Type B pancreatic cell (in vitro differentiated cells): Measurements from ENCODE around the gene SAG. TPM values are rescaled to one million over a fixed set of nuclear protein-coding genes. Genes with fewer than 3 reads are reported as not detected.

Experiments used
- DNase-seq: peaks from one replicate; pipeline ENCODE4 v3.0.0; 2021; ENCODE audit warnings: mixed read lengths; ENCODE audit not compliant: unreplicated experiment; ENCODE audit errors: extremely low spot score
- H3K27ac Mint-ChIP-seq: 2 replicates; pipeline ENCODE4 v1.8.0; 2021; ENCODE audit warnings: mild to moderate bottlenecking, mixed read lengths
- H3K27me3 Mint-ChIP-seq: 2 replicates; pipeline ENCODE4 v1.8.0; 2021; ENCODE audit warnings: mixed read lengths
- H3K36me3 Mint-ChIP-seq: 2 replicates; pipeline ENCODE4 v1.8.0; 2021; ENCODE audit warnings: mixed read lengths
- H3K4me1 Mint-ChIP-seq: one replicate; pipeline ENCODE4 v1.8.0; 2021; ENCODE audit warnings: mixed read lengths; ENCODE audit not compliant: unreplicated experiment
- H3K4me3 Mint-ChIP-seq: 2 replicates; pipeline ENCODE4 v1.8.0; 2021; ENCODE audit warnings: mild to moderate bottlenecking, mixed read lengths
- H3K9me3 Mint-ChIP-seq: 2 replicates; pipeline ENCODE4 v1.8.0; 2021; ENCODE audit warnings: mixed read lengths
- CTCF ChIP-seq: fragments of 200-600 bp; sonication (generic); conservative IDR thresholded peaks from 2 replicates; pipeline ENCODE4 v1.5.0; 2021; ENCODE audit warnings: antibody characterized with exemption, mild to moderate bottlenecking
- total RNA-seq: library from RNA; stranded (reverse); gene quantifications from 2 replicates; pipeline ENCODE4 v1.2.1, GENCODE V29; 2021; ENCODE audit warnings: low replicate concordance

SAG gene
- total RNA-seq, 1 donor from 2014 or later = 0.43 TPM

- no peaks in the 10 kb centered on the region for H3K27me3 Mint-ChIP-seq
- H3K9me3 Mint-ChIP-seq = no peaks in the 10 kb centered on the region
- H3K4me1 Mint-ChIP-seq = no peaks in the 10 kb centered on the region
- no peak overlapping the region for H3K27ac Mint-ChIP-seq
- H3K4me3 Mint-ChIP-seq = no peak overlapping the region
- H3K36me3 Mint-ChIP-seq = peaks cover 45% of the 10 kb centered on the region
- DNase-seq = no peak
- TF ChIP-seq CTCF = no peak
Observed at GRCh38 chr2:233285921-233286320, 21.7 kb upstream of the SAG start.

- no peak for TF ChIP-seq CTCF
- H3K36me3 Mint-ChIP-seq = peaks cover 41% of the 10 kb centered on the region
Observed at GRCh38 chr2:233287871-233288270, 19.7 kb upstream of the SAG start.

GRCh38 chr2:233288663-233289062, 19.0 kb upstream of the SAG start:
- no peaks in the 10 kb centered on the region for H3K27me3 Mint-ChIP-seq
- H3K27ac Mint-ChIP-seq = no peak overlapping the region
- H3K36me3 Mint-ChIP-seq = peaks cover 42% of the 10 kb centered on the region
- no peaks in the 10 kb centered on the region for H3K4me1 Mint-ChIP-seq
- no peak for TF ChIP-seq CTCF
- DNase-seq = no peak
- no peaks in the 10 kb centered on the region for H3K9me3 Mint-ChIP-seq
- H3K4me3 Mint-ChIP-seq = no peak overlapping the region

More at GRCh38 chr2:233287871-233288270, 19.7 kb upstream of the SAG start:
- H3K27me3 Mint-ChIP-seq = no peaks in the 10 kb centered on the region
- H3K27ac Mint-ChIP-seq = no peak overlapping the region
- H3K4me1 Mint-ChIP-seq = no peaks in the 10 kb centered on the region
- no peak for DNase-seq
- H3K4me3 Mint-ChIP-seq = no peak overlapping the region
- no peaks in the 10 kb centered on the region for H3K9me3 Mint-ChIP-seq

- H3K27ac Mint-ChIP-seq = peak overlapping the region; percentile 78
- no peaks in the 10 kb centered on the region for H3K4me1 Mint-ChIP-seq
- no peak overlapping the region for H3K4me3 Mint-ChIP-seq
- H3K27me3 Mint-ChIP-seq = no peaks in the 10 kb centered on the region
- peaks cover 44% of the 10 kb centered on the region for H3K36me3 Mint-ChIP-seq
- H3K9me3 Mint-ChIP-seq = no peaks in the 10 kb centered on the region
- no peak for TF ChIP-seq CTCF
- no peak for DNase-seq
Observed at GRCh38 chr2:233289648-233290047, 18.0 kb upstream of the SAG start.

- Mint-ChIP-seq H3K36me3 (peaks cover 38% of the 10 kb centered on the region), H3K4me1 (no peaks in the 10 kb centered on the region), H3K4me3 (no peak overlapping the region), H3K27ac (peak overlapping the region; percentile 78), H3K9me3 (no peaks in the 10 kb centered on the region), H3K27me3 (no peaks in the 10 kb centered on the region)
- no peak for DNase-seq
- TF ChIP-seq CTCF = no peak
Observed at GRCh38 chr2:233290051-233290845, 17.4 kb upstream of the SAG start.
